Activated gamma-delta T cell treated with anti-CD3 and anti-CD28 coated beads, Interleukin-2, amount 50 U/mL, for 16 hours (primary cell): ENCODE data around the gene STRIP2.
"Not testable (repeated sequence)": the region's sequence is repeated elsewhere in the genome, so short reads cannot be mapped to it uniquely, and the experiment has no call there.

Experiments used
- DNase-seq: peaks from one replicate; pipeline ENCODE4 v3.0.0-alpha.2; 2020; ENCODE audit warnings: low read depth

The STRIP2 gene

DNA sequence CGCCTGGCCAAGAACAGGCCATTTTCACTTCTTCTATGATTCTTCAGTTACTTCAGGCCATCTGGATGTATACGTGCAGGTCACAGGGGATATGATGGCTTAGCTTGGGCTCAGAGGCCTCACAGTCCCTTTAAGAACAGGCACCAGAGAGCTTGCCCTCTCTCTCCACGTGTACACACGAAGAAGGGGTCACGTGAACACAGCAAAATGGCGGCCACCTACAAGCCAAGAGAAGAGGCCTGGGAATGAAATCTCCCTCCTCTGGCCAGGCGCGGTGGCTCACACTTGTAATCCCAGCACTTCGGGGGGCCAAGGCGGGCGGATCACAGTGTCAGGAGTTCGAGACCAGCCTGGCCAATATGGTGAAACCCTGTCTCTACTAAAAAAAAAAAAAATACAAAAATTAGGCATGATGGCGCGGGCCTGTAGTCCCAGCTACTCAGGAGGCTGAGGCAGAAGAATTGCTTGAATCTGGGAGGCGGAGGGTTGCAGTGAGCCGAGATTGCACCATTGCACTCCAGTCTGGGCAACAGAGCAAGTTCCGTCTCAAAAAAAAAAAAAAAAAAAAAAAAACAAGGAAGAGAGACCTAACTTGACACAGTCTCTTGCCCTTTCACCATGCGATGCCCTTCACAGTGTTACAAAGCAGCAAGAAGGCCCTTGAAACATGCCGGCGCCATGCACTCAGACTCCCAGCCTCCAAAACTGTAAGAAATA, 100.5 kb downstream of the STRIP2 start:
- DNase-seq: not testable (repeated sequence)

DNA sequence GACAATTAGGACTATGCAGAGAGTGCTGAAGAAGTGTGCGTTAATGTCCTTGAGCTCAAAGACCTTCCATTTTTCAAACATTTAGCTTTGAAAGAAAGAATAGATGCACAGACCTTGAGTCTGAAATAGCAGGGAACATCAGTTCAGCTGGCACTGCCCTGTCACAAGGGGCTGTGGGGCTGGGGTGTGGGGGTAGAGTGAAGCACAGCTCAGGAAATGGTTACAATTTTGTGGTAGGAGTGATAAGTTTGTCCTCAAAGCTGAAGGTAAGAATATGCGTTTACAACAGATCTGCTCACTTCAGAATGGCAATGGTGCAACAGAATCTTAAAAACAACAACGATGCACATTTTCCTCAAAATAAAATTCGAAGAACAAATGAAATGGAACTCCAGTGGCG, 101.7 kb downstream of the STRIP2 start:
- DNase-seq: peak; percentile 16

DNA sequence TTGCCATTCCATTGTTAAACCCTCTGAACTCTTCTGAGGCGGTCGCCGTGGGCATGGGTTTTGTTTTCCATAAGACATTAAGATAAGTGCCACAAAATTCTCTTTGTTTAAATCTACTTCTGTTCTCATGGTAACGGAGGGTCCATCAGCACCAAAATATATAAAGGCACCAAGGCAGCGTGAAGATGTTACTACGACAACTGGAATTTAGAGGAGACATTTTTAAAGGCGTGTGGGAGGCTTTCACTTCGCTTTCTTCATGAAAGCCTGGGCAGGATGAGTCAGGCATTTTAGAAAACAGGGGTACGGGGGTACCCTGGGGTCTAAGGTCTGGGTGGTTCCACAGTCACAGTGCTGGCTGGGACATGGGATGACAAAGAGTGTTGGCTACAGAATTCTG, 102.1 kb downstream of the STRIP2 start:
- no peak for DNase-seq
